ENCODE data around the gene LGR5. TPM values are rescaled to one million over a fixed set of nuclear protein-coding genes. Genes with fewer than 3 reads are reported as not detected.

The LGR5 gene
- total RNA-seq, 2 experiments from 2014 or later = not detected

- no peaks in the 10 kb centered on the region for H3K36me3 Mint-ChIP-seq (ENCODE audit: low read depth)
- peaks cover 16% of the 10 kb centered on the region for H3K27me3 Mint-ChIP-seq
- no peak overlapping the region for H3K27ac Mint-ChIP-seq
- H3K9me3 Mint-ChIP-seq = no peaks in the 10 kb centered on the region
- no peak overlapping the region for H3K4me3 Mint-ChIP-seq
- no peaks in the 10 kb centered on the region for H3K4me1 Mint-ChIP-seq
- ChIA-PET POLR2A (no interaction called here), CTCF (no interaction called here)
- DNase-seq = no peak
Measured at GRCh38 chr12:71517145-71517846, 77.7 kb downstream of the LGR5 start.

GRCh38 chr12:71521125-71521524 lies 81.5 kb downstream of the LGR5 start:
- Mint-ChIP-seq H3K27me3 (peaks cover 14% of the 10 kb centered on the region), H3K27ac (no peak overlapping the region), H3K36me3 (ENCODE audit: low read depth) (no peaks in the 10 kb centered on the region), H3K4me3 (no peak overlapping the region), H3K9me3 (no peaks in the 10 kb centered on the region), H3K4me1 (no peaks in the 10 kb centered on the region)
- no peak for DNase-seq
- CTCF ChIA-PET = no interaction called here
- POLR2A ChIA-PET = no interaction called here

- no peak overlapping the region for H3K4me3 Mint-ChIP-seq
- DNase-seq = no peak
- no peak overlapping the region for H3K27ac Mint-ChIP-seq
- no peaks in the 10 kb centered on the region for H3K9me3 Mint-ChIP-seq
- no peaks in the 10 kb centered on the region for H3K36me3 Mint-ChIP-seq (ENCODE audit: low read depth)
- H3K4me1 Mint-ChIP-seq = no peaks in the 10 kb centered on the region
- CTCF ChIA-PET = no interaction called here
- POLR2A ChIA-PET = no interaction called here
- peaks cover 21% of the 10 kb centered on the region for H3K27me3 Mint-ChIP-seq
Measured at GRCh38 chr12:71524626-71525025, 85.0 kb downstream of the LGR5 start.

DNA sequence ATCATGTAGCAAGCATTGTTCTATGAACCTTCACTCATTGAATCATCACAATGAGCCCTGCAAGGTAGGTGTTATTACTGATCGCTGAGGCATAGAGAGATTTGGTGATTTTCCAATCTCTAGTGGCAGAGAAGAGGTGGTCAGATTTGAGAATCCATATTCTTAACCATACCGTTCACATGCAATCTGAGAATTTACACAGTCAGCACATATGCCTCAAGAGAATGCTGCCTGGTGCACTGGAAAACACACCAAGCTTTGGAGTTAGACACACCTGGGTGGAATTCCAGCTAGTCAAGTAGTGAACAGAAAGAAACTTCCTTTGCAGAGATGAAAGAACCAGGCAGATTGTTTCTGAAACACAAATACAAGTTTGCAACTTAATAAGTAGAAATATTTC lies 94.1 kb downstream of the LGR5 start:
- Mint-ChIP-seq H3K27me3 (no peaks in the 10 kb centered on the region), H3K36me3 (ENCODE audit: low read depth) (no peaks in the 10 kb centered on the region), H3K27ac (no peak overlapping the region), H3K9me3 (no peaks in the 10 kb centered on the region), H3K4me1 (no peaks in the 10 kb centered on the region), H3K4me3 (no peak overlapping the region)
- ChIA-PET POLR2A (no interaction called here), CTCF (interaction anchor here (1.0 kb wide), 1 partner anchor 213 kb away, joined by 3 read pairs; no protein-coding TSS in a partner anchor)
- DNase-seq = no peak

GRCh38 chr12:71536279-71536938 lies 96.8 kb downstream of the LGR5 start:
- Mint-ChIP-seq H3K4me3 (no peak overlapping the region), H3K27me3 (no peaks in the 10 kb centered on the region), H3K36me3 (ENCODE audit: low read depth) (no peaks in the 10 kb centered on the region), H3K27ac (no peak overlapping the region), H3K4me1 (no peaks in the 10 kb centered on the region), H3K9me3 (no peaks in the 10 kb centered on the region)
- ChIA-PET POLR2A (no interaction called here), CTCF (no interaction called here)
- DNase-seq = no peak

- Mint-ChIP-seq H3K27ac (no peak overlapping the region), H3K9me3 (no peaks in the 10 kb centered on the region), H3K4me1 (no peaks in the 10 kb centered on the region), H3K27me3 (no peaks in the 10 kb centered on the region), H3K36me3 (ENCODE audit: low read depth) (no peaks in the 10 kb centered on the region), H3K4me3 (no peak overlapping the region)
- POLR2A ChIA-PET = no interaction called here
- CTCF ChIA-PET = interaction anchor here (0.7 kb wide), 1 partner anchor 20 kb away, joined by 3 read pairs; no protein-coding TSS in a partner anchor
- no peak for DNase-seq
Measured at GRCh38 chr12:71536939-71537622, 97.5 kb downstream of the LGR5 start.

- no peak for DNase-seq
- H3K27ac Mint-ChIP-seq = no peak overlapping the region
- H3K4me1 Mint-ChIP-seq = no peaks in the 10 kb centered on the region
- no peaks in the 10 kb centered on the region for H3K36me3 Mint-ChIP-seq (ENCODE audit: low read depth)
- H3K9me3 Mint-ChIP-seq = no peaks in the 10 kb centered on the region
- no peaks in the 10 kb centered on the region for H3K27me3 Mint-ChIP-seq
- CTCF ChIA-PET = no interaction called here
- POLR2A ChIA-PET = no interaction called here
- H3K4me3 Mint-ChIP-seq = no peak overlapping the region
Measured at GRCh38 chr12:71538807-71539206, 99.2 kb downstream of the LGR5 start.

GRCh38 chr12:71541583-71541982 lies 102.0 kb downstream of the LGR5 start:
- Mint-ChIP-seq H3K4me3 (no peak overlapping the region), H3K9me3 (no peaks in the 10 kb centered on the region), H3K4me1 (no peaks in the 10 kb centered on the region), H3K27me3 (no peaks in the 10 kb centered on the region), H3K36me3 (ENCODE audit: low read depth) (no peaks in the 10 kb centered on the region), H3K27ac (no peak overlapping the region)
- ChIA-PET POLR2A (no interaction called here), CTCF (no interaction called here)
- no peak for DNase-seq

GRCh38 chr12:71546322-71546861 lies 106.8 kb downstream of the LGR5 start:
- no peaks in the 10 kb centered on the region for H3K36me3 Mint-ChIP-seq (ENCODE audit: low read depth)
- POLR2A ChIA-PET = no interaction called here
- no peak overlapping the region for H3K4me3 Mint-ChIP-seq
- H3K27ac Mint-ChIP-seq = no peak overlapping the region
- no peaks in the 10 kb centered on the region for H3K9me3 Mint-ChIP-seq
- no peaks in the 10 kb centered on the region for H3K4me1 Mint-ChIP-seq
- peaks cover 5% of the 10 kb centered on the region for H3K27me3 Mint-ChIP-seq
- no peak for DNase-seq
- CTCF ChIA-PET = no interaction called here

GRCh38 chr12:71548893-71549292 lies 109.3 kb downstream of the LGR5 start:
- POLR2A ChIA-PET = no interaction called here
- Mint-ChIP-seq H3K4me3 (no peak overlapping the region), H3K9me3 (no peaks in the 10 kb centered on the region), H3K36me3 (ENCODE audit: low read depth) (no peaks in the 10 kb centered on the region), H3K4me1 (no peaks in the 10 kb centered on the region), H3K27me3 (peaks cover 6% of the 10 kb centered on the region), H3K27ac (no peak overlapping the region)
- DNase-seq = no peak
- CTCF ChIA-PET = no interaction called here

DNA sequence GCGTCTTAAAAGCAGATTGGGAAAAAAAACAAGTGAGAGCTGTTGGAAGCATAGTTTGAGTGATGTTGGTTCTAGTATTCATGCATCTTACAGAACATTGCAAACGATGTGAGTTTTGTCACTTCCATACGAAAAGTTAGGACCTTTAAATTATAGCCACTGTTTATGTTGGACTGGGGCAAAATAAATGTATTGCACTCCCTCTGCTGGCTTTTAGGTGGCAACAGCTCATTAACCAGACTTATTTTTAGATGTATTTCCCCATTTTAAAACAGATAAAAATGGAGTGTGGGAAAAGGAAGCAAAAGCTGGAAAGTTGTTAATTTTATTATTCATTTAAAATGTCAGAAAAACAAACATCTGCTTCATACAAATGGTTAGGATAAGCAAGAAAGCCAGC lies 111.9 kb downstream of the LGR5 start:
- no peak for DNase-seq
- no peaks in the 10 kb centered on the region for H3K4me1 Mint-ChIP-seq
- ChIA-PET CTCF (interaction anchor here (0.9 to 1.6 kb wide), 2 partner anchors 9 to 136 kb away, joined by 3 to 9 read pairs; no protein-coding TSS in a partner anchor), POLR2A (no interaction called here)
- no peak overlapping the region for H3K27ac Mint-ChIP-seq
- H3K9me3 Mint-ChIP-seq = no peaks in the 10 kb centered on the region
- no peaks in the 10 kb centered on the region for H3K36me3 Mint-ChIP-seq (ENCODE audit: low read depth)
- peaks cover 6% of the 10 kb centered on the region for H3K27me3 Mint-ChIP-seq
- H3K4me3 Mint-ChIP-seq = no peak overlapping the region

- ChIA-PET POLR2A (no interaction called here), CTCF (no interaction called here)
- H3K36me3 Mint-ChIP-seq (ENCODE audit: low read depth) = no peaks in the 10 kb centered on the region
- H3K27me3 Mint-ChIP-seq = peaks cover 6% of the 10 kb centered on the region
- H3K9me3 Mint-ChIP-seq = no peaks in the 10 kb centered on the region
- H3K4me1 Mint-ChIP-seq = no peaks in the 10 kb centered on the region
- H3K4me3 Mint-ChIP-seq = no peak overlapping the region
- no peak for DNase-seq
- no peak overlapping the region for H3K27ac Mint-ChIP-seq
Measured at GRCh38 chr12:71552728-71553501, 113.3 kb downstream of the LGR5 start.

DNA sequence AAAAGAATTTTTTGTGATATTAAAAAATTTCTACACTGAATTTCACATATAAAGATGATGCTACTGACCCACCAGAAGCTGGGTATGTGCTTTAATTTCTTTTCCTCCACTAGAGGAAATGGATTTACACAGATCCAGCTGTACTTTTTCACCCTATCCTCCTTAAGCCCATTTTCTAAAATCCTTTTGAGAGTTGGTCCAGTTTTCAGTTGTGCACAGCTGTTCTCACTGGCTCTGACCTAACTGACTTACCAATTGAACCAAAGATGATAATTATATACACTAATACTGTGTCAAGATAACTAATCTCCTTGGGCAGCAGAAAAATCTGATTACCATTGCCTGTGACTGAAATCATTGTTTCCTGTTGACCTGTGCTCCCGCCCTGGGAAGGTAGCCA lies 115.6 kb downstream of the LGR5 start:
- no peaks in the 10 kb centered on the region for H3K4me1 Mint-ChIP-seq

More for the DNA sequence above, 115.6 kb downstream of the LGR5 start:
- peaks cover 3% of the 10 kb centered on the region for H3K27me3 Mint-ChIP-seq
- no peak for DNase-seq
- H3K4me3 Mint-ChIP-seq = no peak overlapping the region
- no peaks in the 10 kb centered on the region for H3K36me3 Mint-ChIP-seq (ENCODE audit: low read depth)
- ChIA-PET POLR2A (no interaction called here), CTCF (no interaction called here)
- no peak overlapping the region for H3K27ac Mint-ChIP-seq
- H3K9me3 Mint-ChIP-seq = no peaks in the 10 kb centered on the region
